ENCODE data around the gene ANKRD65. TPM values are rescaled to one million over a fixed set of nuclear protein-coding genes. Genes with fewer than 3 reads are reported as not detected.

Gene ANKRD65
- total and polyA plus RNA-seq, 2 experiments from 2014 or later = 2.1 to 5.5 TPM

DNA sequence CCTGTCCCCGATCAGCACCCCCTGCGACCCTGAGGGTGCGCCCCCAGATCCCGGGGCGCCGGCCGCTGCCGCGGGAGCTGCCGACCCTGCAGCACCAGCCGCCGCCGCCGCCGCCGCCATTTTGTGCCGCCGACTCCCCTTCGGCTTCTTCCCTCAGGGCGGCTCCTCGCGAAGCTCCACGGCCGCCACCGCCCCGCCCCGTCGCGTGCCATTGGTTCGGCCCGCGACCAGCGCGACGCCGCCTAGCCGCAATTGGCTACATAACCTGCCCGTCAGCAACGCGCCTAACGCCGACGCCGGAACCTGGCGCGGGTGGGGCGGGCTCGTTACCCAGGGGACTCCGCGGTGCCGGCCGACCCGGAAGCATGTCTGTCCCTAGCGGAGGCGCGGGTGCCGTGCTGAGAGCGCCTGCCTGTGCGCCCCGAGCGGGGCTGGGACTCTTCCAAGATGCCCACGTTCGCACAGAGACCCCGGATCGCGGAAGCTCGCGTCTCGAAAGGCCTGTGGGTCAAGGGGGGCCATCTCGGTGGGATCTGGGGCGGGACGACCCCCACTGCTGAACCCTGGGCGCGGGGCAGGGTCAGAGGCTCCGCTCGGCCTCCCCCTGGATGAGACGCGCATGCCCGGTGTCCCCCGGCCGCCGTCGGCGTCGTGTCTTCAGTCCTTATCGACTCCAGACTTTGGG lies 21.7 kb downstream of the ANKRD65 start, which contains the start of gene CCNL2:
TSS of gene CCNL2 (minus strand) at position 149 of the 685 bp plus-strand sequence. CDS start at position 120, 29 bp downstream.
- peak within 1 kb of the TSS; percentile 70 for H3K4me3 ChIP-seq
- H3K4me2 ChIP-seq = peak within 1 kb of the TSS; percentile 92
- peaks cover 4% of the 10 kb centered on the region for H4K20me1 ChIP-seq (ENCODE audit: insufficient read depth, poor library complexity, severe bottlenecking)
- H3K79me2 ChIP-seq = peaks cover 66% of the 10 kb centered on the region
- peaks cover 26% of the 10 kb centered on the region for H3K4me1 ChIP-seq (ENCODE audit: insufficient read depth)
- H3K27me3 ChIP-seq = no peaks in the 10 kb centered on the region
- peak; percentile 99 for DNase-seq (ENCODE audit: low spot score)
- TF ChIP-seq EZH2 (IDR thresholded peaks at IDR 0.05; ENCODE audit: borderline replicate concordance) = no peak
- TF ChIP-seq, protein P1, sequence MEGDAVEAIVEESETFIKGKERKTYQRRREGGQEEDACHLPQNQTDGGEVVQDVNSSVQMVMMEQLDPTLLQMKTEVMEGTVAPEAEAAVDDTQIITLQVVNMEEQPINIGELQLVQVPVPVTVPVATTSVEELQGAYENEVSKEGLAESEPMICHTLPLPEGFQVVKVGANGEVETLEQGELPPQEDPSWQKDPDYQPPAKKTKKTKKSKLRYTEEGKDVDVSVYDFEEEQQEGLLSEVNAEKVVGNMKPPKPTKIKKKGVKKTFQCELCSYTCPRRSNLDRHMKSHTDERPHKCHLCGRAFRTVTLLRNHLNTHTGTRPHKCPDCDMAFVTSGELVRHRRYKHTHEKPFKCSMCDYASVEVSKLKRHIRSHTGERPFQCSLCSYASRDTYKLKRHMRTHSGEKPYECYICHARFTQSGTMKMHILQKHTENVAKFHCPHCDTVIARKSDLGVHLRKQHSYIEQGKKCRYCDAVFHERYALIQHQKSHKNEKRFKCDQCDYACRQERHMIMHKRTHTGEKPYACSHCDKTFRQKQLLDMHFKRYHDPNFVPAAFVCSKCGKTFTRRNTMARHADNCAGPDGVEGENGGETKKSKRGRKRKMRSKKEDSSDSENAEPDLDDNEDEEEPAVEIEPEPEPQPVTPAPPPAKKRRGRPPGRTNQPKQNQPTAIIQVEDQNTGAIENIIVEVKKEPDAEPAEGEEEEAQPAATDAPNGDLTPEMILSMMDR (IDR thresholded peaks at IDR 0.05; ENCODE audit: poor library complexity) = peak; percentile 33
- under 1% methylated on average over 60 of the region's 86 CpGs for WGBS (ENCODE audit: low lambda C conversion rate, missing lambda C conversion rate)
- peak within 1 kb of the TSS; percentile 41 for H2AFZ ChIP-seq
- H3K27ac ChIP-seq = peak within 1 kb of the TSS; percentile 83
- no peaks in the 10 kb centered on the region for H3K9me3 ChIP-seq (ENCODE audit: low read depth)
- H3K36me3 ChIP-seq (replicated peaks; ENCODE audit: insufficient read depth, low read depth) = no peaks in the 10 kb centered on the region
- H3K9me2 ChIP-seq (replicated peaks; ENCODE audit: insufficient read depth) = no peaks in the 10 kb centered on the region

DNA sequence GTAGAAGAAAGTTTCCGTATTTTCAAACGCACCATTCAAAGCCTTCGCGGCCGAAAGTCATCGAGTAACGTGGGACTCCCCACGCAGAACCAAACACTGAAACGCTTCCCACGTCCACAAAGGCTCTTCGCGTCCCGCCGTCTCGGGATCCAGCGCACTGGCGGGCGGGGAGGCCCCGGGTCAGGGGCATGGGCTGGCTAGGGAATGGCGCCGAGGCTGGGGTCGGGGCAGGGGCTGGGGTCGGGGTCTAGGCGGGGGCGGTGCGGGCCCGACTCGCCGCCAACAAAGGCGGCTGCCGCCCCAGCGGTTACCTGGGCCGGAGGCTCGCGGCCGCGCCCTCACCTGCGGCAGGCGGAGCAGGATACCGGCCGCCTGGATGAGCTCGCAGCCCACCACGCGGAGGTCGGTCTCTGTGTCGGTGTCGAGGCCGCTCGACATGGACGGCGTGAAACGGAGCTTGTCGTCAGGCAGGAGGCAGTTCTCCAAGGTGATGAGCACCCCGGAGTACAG lies 22.3 kb downstream of the ANKRD65 start:
- no peaks in the 10 kb centered on the region for H3K9me3 ChIP-seq (ENCODE audit: low read depth)
- H3K9me2 ChIP-seq (replicated peaks; ENCODE audit: insufficient read depth) = no peaks in the 10 kb centered on the region
- peak overlapping the region; percentile 41 for H2AFZ ChIP-seq
- H3K27ac ChIP-seq = peak overlapping the region; percentile 79
- peaks cover 26% of the 10 kb centered on the region for H3K4me1 ChIP-seq (ENCODE audit: insufficient read depth)
- no peaks in the 10 kb centered on the region for H3K36me3 ChIP-seq (replicated peaks; ENCODE audit: insufficient read depth, low read depth)
- peak overlapping the region; percentile 70 for H3K4me3 ChIP-seq
- 1% methylated on average over 25 of the region's 54 CpGs for WGBS (ENCODE audit: low lambda C conversion rate, missing lambda C conversion rate)
- H3K79me2 ChIP-seq = peaks cover 72% of the 10 kb centered on the region
- peaks cover 4% of the 10 kb centered on the region for H4K20me1 ChIP-seq (ENCODE audit: insufficient read depth, poor library complexity, severe bottlenecking)
- no peak for TF ChIP-seq EZH2 (IDR thresholded peaks at IDR 0.05; ENCODE audit: borderline replicate concordance)
- no peak for TF ChIP-seq EZH2phosphoT487 (IDR thresholded peaks at IDR 0.05; ENCODE audit: low read depth, severe bottlenecking, unreplicated experiment)
- TF ChIP-seq, protein P1 (IDR thresholded peaks at IDR 0.05; ENCODE audit: poor library complexity) = no peak
- peak overlapping the region; percentile 86 for H3K4me2 ChIP-seq
- DNase-seq (ENCODE audit: low spot score) = peak; percentile 24
- no peaks in the 10 kb centered on the region for H3K27me3 ChIP-seq

DNA sequence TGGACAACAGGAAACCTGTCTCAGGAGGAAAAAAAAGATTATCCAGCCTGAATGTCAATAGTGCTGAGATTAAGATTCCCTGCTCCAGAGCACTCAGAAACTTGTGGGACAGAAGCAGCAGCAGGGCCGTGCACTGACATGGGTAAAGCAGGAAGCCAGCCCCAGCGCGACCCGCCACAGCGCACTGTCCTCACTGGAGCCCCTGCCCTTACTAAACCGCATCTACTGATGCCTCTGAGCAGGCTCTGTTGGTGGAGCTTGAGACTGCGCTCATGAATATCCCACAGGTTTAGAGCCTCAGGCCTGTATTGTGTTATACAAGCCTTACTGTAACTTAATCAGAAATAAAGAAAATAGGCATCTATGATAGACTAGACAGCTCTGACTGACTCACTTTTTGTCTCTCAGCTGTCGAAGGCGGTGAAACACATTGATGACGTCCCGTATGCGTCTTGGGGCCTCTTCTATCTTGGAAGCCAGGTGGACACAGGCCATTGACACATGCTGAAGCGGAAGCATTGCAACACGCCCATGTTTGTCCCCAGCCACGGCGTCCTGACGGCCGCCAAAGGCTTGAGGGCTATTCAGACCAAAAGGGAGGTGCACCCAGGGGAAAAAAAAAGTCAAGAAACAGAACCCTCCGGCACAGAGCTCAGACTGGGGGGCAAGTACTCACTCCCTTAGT lies 23.1 kb downstream of the ANKRD65 start:
- no peak overlapping the region for H2AFZ ChIP-seq
- peaks cover 77% of the 10 kb centered on the region for H3K79me2 ChIP-seq
- DNase-seq (ENCODE audit: low spot score) = no peak

More for the DNA sequence above, 23.1 kb downstream of the ANKRD65 start:
- no peaks in the 10 kb centered on the region for H3K9me3 ChIP-seq (ENCODE audit: low read depth)
- H3K27ac ChIP-seq = peak overlapping the region; percentile 79
- H3K36me3 ChIP-seq (replicated peaks; ENCODE audit: insufficient read depth, low read depth) = no peaks in the 10 kb centered on the region
- WGBS (ENCODE audit: low lambda C conversion rate, missing lambda C conversion rate) = 67% methylated on average over 19 of the region's 19 CpGs
- TF ChIP-seq EZH2phosphoT487 (IDR thresholded peaks at IDR 0.05; ENCODE audit: low read depth, severe bottlenecking, unreplicated experiment) = no peak
- TF ChIP-seq, protein P1 (IDR thresholded peaks at IDR 0.05; ENCODE audit: poor library complexity) = no peak
- no peak for TF ChIP-seq EZH2 (IDR thresholded peaks at IDR 0.05; ENCODE audit: borderline replicate concordance)
- H3K27me3 ChIP-seq = no peaks in the 10 kb centered on the region
- no peaks in the 10 kb centered on the region for H3K9me2 ChIP-seq (replicated peaks; ENCODE audit: insufficient read depth)
- H3K4me1 ChIP-seq (ENCODE audit: insufficient read depth) = peaks cover 26% of the 10 kb centered on the region
- peak overlapping the region; percentile 86 for H3K4me2 ChIP-seq
- H4K20me1 ChIP-seq (ENCODE audit: insufficient read depth, poor library complexity, severe bottlenecking) = peaks cover 4% of the 10 kb centered on the region
- peak overlapping the region; percentile 70 for H3K4me3 ChIP-seq

Measured in hepatocyte (in vitro differentiated cells).